Ishikawa (cell line): ENCODE data around the gene CCNB2.

Experiments
- CEBPB ChIP-seq: IDR thresholded peaks from 2 replicates; pipeline ENCODE4 v1.6.1; 2012
- CREB1 ChIP-seq: IDR thresholded peaks from 2 replicates; pipeline ENCODE4 v1.6.1; 2012; ENCODE audit warnings: low read depth
- EGR1 ChIP-seq: IDR thresholded peaks from 2 replicates; pipeline ENCODE4 v1.6.1; 2012
- EP300 ChIP-seq: IDR thresholded peaks from 2 replicates; pipeline ENCODE4 v1.6.1; 2012; ENCODE audit warnings: borderline replicate concordance
- FOXM1 ChIP-seq: IDR thresholded peaks from 2 replicates; pipeline ENCODE4 v1.6.1; 2012; ENCODE audit warnings: low read depth, borderline replicate concordance
- NFIC ChIP-seq: IDR thresholded peaks from 2 replicates; pipeline ENCODE4 v1.6.1; 2012
- RAD21 ChIP-seq: IDR thresholded peaks from 2 replicates; pipeline ENCODE4 v1.6.1; 2012; ENCODE audit warnings: low read depth
- TAF1 ChIP-seq: IDR thresholded peaks from 2 replicates; pipeline ENCODE4 v1.6.1; 2012; ENCODE audit warnings: low read depth, mild to moderate bottlenecking
- TCF12 ChIP-seq: IDR thresholded peaks from 2 replicates; pipeline ENCODE4 v1.6.1; 2012; ENCODE audit warnings: low read depth
- TEAD4 ChIP-seq: IDR thresholded peaks from 2 replicates; pipeline ENCODE4 v1.6.1; 2012
- YY1 ChIP-seq: IDR thresholded peaks from 2 replicates; pipeline ENCODE4 v1.6.1; 2012; ENCODE audit warnings: low read depth
- TF ChIP-seq, protein P1 (sequence below): IDR thresholded peaks from 2 replicates; pipeline ENCODE4 v1.6.1; 2012; ENCODE audit warnings: low read depth, mild to moderate bottlenecking
- TF ChIP-seq, protein P2 (sequence below): IDR thresholded peaks from 2 replicates; pipeline ENCODE4 v1.6.1; 2012
- TF ChIP-seq, protein P3 (sequence below): IDR thresholded peaks from 2 replicates; pipeline ENCODE4 v1.6.1; 2012

DNA sequence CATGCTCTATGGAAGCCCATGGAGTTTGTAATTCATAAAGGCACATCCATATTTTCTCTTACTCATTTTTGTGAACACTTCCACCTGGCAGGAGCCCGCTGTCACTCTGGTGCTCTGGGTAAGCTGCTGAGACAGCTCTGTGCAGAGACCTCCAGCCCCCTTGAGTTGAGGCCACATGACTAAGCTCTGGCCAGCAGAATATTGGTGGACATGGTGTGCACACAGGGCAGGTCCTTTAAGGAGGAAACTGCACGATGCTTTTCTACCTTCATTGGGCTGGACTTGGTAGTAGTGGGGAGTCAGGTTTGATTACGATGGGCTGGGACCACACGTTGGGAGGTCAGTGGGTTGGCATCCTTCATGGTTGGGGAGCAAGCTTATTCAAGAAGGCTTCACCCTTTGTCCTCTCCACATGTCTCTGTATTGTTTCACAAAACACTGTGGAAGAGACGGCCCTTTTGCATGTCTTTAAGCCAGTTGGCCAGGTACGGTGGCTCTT, 29.0 kb downstream of the CCNB2 start:
- TF ChIP-seq EGR1 (no peak), RAD21 (no peak), EP300 (no peak), YY1 (no peak), TCF12 (no peak), FOXM1 (no peak), CEBPB (no peak), CREB1 (no peak), TAF1 (no peak), TEAD4 (no peak), NFIC (no peak)
- TF ChIP-seq, protein P1, sequence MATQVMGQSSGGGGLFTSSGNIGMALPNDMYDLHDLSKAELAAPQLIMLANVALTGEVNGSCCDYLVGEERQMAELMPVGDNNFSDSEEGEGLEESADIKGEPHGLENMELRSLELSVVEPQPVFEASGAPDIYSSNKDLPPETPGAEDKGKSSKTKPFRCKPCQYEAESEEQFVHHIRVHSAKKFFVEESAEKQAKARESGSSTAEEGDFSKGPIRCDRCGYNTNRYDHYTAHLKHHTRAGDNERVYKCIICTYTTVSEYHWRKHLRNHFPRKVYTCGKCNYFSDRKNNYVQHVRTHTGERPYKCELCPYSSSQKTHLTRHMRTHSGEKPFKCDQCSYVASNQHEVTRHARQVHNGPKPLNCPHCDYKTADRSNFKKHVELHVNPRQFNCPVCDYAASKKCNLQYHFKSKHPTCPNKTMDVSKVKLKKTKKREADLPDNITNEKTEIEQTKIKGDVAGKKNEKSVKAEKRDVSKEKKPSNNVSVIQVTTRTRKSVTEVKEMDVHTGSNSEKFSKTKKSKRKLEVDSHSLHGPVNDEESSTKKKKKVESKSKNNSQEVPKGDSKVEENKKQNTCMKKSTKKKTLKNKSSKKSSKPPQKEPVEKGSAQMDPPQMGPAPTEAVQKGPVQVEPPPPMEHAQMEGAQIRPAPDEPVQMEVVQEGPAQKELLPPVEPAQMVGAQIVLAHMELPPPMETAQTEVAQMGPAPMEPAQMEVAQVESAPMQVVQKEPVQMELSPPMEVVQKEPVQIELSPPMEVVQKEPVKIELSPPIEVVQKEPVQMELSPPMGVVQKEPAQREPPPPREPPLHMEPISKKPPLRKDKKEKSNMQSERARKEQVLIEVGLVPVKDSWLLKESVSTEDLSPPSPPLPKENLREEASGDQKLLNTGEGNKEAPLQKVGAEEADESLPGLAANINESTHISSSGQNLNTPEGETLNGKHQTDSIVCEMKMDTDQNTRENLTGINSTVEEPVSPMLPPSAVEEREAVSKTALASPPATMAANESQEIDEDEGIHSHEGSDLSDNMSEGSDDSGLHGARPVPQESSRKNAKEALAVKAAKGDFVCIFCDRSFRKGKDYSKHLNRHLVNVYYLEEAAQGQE: no peak
- TF ChIP-seq, protein P2, sequence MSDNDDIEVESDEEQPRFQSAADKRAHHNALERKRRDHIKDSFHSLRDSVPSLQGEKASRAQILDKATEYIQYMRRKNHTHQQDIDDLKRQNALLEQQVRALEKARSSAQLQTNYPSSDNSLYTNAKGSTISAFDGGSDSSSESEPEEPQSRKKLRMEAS: no peak
- TF ChIP-seq, protein P3, sequence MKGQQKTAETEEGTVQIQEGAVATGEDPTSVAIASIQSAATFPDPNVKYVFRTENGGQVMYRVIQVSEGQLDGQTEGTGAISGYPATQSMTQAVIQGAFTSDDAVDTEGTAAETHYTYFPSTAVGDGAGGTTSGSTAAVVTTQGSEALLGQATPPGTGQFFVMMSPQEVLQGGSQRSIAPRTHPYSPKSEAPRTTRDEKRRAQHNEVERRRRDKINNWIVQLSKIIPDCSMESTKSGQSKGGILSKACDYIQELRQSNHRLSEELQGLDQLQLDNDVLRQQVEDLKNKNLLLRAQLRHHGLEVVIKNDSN: no peak
